Globus pallidus (tissue), 1 donor: ENCODE data around the gene VWA3B.

ENCODE experiments used
- DNase-seq: peaks from one replicate; pipeline ENCODE4 v3.0.0-alpha.2; 2015; ENCODE audit warnings: low spot score

Gene VWA3B

DNA sequence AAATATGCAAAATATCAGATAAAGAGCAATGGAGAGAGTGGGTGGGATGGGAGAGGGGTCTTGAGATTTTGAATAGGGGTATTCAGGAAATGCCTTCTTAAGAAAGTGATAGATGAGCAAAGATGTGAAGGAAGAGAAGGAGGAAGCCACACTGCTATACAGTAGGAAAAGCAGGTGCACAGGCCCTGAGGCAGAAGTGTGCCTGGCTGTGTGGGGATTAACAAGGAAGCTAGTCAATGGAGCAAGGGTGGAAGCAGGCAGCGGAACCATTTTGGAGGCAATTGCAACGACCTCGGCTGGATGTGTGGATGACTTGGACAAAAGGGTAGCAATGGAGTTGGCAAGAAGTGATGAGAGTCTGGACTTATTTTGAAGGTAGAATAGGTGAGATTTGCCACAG lies 248.3 kb downstream of the VWA3B start:
- DNase-seq = no peak

DNA sequence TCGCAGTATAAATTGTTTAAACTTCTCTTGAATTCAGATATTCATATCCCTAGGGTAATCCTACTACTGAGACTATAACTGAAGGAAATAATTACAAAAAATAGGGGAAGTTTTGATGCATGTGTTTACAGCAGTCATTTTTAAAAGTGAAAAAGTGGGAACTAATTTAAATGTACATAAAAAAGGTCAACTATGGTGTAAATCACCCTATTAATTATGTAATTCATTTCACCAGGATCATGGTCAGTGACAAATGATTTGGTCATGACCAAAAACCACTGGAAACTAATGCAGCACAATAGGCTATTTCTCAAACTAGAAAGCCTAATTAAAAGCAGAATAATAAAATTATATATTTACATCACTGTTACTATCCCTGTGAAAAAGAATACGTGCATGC lies 254.3 kb downstream of the VWA3B start:
- DNase-seq = no peak

DNA sequence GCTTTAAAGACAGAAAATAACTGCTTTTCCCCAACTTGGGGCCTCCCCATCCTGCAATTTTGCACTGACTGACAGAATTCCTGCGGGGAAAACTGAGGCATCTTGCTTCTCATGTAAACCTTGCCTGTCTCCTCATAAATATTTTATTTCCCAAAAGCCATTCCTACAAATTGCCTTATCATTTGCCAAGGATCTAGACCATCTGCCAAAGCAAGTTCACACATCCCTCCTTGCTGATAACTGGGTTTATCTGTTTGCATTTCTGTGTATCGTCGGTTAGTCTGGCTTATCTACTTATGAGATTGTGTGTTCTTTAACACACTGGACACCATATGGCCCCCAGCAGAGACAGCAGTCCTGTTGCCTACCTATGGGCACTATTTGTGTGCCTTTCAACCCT lies 256.3 kb downstream of the VWA3B start:
- no peak for DNase-seq

DNA sequence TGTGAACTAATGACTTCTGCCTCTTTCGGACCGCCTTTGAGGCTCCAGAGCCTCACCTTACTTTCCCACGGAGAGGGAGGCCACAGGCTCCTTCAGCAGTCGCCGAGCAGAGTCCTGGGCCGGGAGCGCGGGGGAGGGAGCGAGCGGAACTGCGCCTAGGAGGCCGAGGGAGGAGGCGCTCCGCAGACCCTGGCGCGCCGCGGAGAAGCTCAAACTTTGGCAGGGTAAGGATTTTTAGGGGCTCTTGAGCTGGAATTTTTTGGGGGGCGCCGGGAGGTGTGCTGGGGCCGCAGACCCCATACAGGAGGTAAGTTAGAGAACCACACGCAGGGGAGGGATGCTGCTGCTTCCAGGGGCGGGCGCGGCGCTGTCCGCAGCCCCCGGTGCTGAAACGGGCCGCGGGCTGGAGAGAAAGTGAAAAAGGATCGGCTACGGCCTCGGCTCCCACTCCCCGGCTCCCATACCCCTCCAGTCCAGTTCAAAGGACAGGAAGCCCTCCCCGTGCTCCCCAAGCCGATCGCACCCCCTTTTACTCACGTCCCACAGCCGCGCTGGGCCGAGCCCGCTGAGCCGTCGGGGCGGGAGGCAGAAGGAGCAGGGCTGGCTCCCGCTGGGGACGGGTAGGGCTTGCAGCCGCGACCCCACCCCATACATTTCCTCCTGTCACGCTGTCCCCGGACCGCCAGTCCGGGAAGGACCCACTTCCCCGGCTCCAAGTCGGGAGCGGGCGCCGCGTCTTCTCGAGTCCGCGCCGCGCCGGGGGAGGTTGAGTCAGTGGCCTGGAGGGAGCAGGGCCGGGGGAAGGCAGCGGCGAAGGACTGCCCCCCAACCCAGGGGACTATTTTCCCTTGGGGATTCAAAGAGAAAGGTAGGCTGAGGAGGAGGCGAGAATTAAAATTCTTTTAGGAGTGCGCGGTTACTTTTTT lies 259.6 kb downstream of the VWA3B start, which contains the start of gene CNGA3:
Gene CNGA3, plus strand, starts transcription at position 146 of the 926 bp plus-strand sequence. CDS start 23,520 bp downstream, outside the sequence.
- DNase-seq = no peak

DNA sequence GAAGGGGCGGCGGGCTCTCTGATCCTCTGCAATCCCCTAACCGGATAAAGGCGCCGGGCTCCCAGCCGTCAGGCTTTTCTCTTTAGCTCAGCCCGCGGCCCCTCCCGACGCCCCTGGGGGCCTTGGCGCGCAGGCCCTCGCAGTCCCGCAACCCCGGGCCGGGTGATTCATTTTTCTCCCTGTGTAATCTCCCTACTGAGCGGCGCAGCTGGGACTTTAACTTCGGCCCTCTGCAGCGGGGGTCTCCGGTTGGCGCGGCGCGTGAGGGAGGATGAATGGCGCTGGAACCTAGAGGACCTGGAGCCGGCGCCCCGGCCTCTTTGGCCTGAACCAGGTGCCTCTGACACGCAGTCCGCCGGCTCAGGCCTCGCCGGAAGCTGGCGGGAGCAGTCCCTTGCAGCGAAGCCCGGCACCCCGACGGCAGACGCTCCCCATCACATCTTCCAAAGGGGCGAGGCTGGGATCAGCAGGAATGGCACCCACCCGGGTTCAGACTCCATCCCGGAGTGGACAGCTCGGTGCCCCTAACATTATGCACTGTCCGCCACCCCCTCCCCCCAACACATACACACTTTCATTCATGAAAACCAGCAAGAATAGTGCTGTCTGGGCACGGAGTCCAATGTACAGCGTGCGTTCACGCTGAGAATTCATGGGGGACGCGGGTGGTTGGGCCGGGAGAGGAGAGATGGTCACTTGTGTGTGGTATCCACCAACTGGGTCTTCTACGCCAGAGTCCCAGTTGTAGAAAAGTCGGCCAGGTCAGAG lies 260.5 kb downstream of the VWA3B start:
- no peak for DNase-seq

DNA sequence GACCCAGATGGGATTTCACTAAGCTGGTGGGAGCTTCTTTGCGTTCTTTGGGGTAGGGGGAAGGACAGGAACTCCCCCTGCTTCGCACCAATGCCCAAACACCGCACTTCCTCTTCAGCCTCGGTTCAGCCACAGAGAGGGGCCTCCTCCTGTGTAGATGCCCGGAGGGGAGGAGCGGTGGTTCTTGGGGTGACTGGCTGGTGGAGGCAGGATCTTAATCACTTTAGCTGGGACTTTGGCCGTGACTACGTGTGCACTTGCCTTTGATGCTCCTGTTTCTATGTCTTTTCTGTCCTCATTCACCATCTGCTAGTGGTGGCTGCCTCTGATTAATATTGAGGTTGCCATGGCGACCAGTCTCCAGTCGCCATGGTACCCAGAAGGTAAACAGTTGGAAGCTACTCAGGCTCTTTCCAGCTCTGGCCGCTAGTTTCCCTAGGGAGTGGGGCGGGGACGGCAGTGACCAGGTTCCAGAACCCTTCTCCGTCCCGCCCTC lies 261.1 kb downstream of the VWA3B start:
- DNase-seq = no peak

DNA sequence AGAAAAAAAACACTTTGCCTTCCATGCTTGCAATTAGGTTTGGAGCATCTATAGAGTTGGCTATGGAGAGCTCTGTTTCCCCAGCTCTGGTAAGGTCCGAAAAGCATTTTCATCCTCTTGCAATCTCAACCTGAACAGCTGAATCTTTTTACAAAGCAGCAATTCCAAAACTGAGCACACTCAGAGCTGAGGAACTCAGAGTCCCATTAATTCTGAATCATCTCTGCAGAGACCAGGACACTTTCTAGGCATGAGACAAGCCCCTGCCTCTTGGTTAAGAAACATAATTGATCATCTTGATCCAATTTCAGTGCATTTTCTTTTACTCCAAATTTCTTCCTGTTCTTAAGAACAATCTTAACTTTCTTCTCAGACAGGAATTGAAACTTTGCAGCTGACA lies 263.4 kb downstream of the VWA3B start:
- no peak for DNase-seq

DNA sequence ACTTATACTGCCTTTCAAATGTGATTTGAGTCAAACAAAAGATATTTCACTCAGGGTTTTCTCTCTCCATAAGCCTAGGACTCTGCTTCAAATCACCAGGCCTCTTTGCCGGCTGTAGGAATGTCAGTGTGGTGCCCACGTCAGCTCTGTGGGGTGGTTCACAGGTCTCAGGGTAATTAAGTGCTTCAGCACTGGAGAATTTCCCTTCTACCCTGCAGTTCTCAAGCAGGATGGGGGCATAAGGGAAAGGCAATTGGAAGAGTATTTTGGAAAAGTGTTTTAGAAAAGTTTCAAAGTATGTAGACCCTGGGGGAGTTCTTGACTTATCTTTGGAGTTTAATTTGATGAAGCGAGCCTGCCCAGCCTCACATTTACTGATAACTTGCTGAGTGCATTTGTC lies 268.9 kb downstream of the VWA3B start:
- no peak for DNase-seq

DNA sequence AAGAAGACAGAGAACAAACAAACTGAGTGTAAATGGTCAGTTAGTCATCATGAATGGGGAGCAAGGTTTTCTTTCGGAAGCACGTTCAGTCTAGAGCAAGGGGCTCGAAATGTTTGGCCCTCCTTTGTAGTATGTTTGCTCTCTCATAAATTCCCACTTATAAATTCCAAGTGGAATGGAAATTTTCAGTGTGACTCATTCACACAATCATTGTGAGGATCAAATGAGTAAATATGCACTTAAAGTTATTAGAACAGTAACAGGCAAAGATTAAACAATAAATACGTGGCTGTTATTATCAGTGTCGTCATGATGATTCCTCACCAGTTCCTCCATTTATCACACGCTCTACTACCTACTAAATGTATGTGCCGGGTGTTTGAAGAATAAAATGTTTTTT lies 269.8 kb downstream of the VWA3B start:
- DNase-seq = no peak

DNA sequence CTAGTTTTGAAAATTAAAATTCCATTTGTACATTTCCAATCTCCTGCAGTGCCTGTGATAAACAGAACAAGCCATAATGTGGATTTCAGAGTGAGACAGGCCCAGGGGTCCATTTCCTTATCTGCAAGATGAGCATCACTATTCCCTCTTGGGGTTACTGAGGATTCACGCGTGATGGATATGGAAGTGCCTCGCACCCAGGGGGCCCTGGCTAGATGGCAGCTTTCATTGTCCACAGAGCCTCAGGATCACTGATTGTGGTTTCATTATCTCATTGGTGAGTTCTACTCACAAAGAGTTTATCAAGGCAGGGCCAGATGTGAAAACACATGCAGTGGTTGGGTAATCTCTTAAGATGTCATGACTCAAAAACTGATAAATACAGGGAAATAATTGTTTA lies 270.9 kb downstream of the VWA3B start:
- DNase-seq = no peak

DNA sequence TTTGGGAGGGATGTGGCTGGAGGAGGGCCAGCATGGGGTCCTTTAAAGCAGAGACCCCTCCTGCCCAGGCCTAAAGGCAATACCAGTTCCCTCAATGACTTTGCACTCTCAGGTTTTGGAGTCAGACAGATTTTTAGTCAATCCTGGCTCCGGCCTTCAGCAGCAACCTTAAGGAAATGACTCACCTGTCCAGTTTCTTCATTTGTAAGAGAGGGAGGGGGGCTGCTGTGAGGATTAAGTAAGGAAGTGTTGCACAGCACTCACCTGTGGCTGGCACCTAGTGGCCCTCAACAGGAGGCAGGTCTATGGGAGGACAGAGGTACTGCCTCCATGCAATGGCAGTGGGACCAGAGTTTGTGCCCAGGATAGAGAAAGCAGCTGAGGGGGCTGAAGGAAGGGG lies 273.0 kb downstream of the VWA3B start:
- DNase-seq = no peak
